HL-60 (cell line): ENCODE results near the gene MTMR1.

ENCODE experiments used
- DNase-seq, 2 experiments: peaks; one replicate each; pipeline ENCODE4 v3.0.0-alpha.2; 2010 to 2020; ENCODE audit warnings: low read depth in 1 of 2, low spot score in 1 of 2
- H3K27ac ChIP-seq: fragments of 250-450 bp; sonication (Bioruptor Pico); replicated peaks from 2 replicates; pipeline ENCODE4 v1.5.1; 2020; ENCODE audit warnings: mild to moderate bottlenecking, moderate library complexity
- H3K27me3 ChIP-seq: fragments of 250-450 bp; sonication (Bioruptor Pico); 2 replicates; pipeline ENCODE4 v1.5.1; 2021; ENCODE audit warnings: mild to moderate bottlenecking, moderate library complexity; ENCODE audit not compliant: insufficient read depth, poor library complexity, severe bottlenecking
- H3K4me3 ChIP-seq: replicated peaks from 2 replicates; pipeline ENCODE4 v1.5.1; 2011; ENCODE audit warnings: mild to moderate bottlenecking, control low read depth, low read length; ENCODE audit not compliant: insufficient read depth
- GABPA ChIP-seq: IDR thresholded peaks from 2 replicates; pipeline ENCODE4 v1.6.1; 2012; ENCODE audit warnings: low read depth
- POLR2AphosphoS5 ChIP-seq: IDR thresholded peaks from 2 replicates; pipeline ENCODE4 v1.6.1; 2012; ENCODE audit warnings: low read depth
- SPI1 ChIP-seq: IDR thresholded peaks from 2 replicates; pipeline ENCODE4 v1.6.1; 2012; ENCODE audit warnings: low read depth, mild to moderate bottlenecking, borderline replicate concordance
- TF ChIP-seq, protein P1 (sequence below): IDR thresholded peaks from 2 replicates; pipeline ENCODE4 v1.6.1; 2012; ENCODE audit warnings: low read depth; ENCODE audit not compliant: insufficient replicate concordance
- TF ChIP-seq, protein P2 (sequence below): IDR thresholded peaks from one replicate; pipeline ENCODE4 v1.5.1; 2011; ENCODE audit warnings: low read length, control low read depth, inconsistent platforms; ENCODE audit not compliant: insufficient read depth

Gene MTMR1

DNA sequence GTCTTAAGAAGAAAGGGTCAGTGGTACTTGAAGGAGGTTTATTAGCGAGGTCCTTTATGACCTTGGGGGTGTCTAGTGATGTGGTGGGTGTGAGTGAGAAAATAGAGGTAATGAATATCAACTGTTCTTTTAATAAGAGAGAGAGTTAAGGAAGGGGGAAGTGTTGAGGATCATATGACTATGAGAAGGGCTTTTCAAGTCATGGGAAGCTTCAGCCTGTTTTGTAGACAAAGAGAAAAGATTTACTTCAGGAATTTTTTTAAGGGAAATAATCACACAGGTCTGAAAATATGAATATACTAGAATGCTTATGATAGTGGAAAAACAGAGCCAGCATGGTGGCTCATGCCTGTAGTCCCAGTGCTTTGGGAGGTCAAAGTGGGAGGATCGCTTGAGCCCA, 41.3 kb upstream of the MTMR1 start:
- no peaks in the 10 kb centered on the region for H3K27me3 ChIP-seq
- no peak overlapping the region for H3K27ac ChIP-seq
- H3K4me3 ChIP-seq = no peak overlapping the region
- no peak for TF ChIP-seq GABPA
- TF ChIP-seq POLR2AphosphoS5 = no peak
- no peak for TF ChIP-seq SPI1
- TF ChIP-seq, protein P1, sequence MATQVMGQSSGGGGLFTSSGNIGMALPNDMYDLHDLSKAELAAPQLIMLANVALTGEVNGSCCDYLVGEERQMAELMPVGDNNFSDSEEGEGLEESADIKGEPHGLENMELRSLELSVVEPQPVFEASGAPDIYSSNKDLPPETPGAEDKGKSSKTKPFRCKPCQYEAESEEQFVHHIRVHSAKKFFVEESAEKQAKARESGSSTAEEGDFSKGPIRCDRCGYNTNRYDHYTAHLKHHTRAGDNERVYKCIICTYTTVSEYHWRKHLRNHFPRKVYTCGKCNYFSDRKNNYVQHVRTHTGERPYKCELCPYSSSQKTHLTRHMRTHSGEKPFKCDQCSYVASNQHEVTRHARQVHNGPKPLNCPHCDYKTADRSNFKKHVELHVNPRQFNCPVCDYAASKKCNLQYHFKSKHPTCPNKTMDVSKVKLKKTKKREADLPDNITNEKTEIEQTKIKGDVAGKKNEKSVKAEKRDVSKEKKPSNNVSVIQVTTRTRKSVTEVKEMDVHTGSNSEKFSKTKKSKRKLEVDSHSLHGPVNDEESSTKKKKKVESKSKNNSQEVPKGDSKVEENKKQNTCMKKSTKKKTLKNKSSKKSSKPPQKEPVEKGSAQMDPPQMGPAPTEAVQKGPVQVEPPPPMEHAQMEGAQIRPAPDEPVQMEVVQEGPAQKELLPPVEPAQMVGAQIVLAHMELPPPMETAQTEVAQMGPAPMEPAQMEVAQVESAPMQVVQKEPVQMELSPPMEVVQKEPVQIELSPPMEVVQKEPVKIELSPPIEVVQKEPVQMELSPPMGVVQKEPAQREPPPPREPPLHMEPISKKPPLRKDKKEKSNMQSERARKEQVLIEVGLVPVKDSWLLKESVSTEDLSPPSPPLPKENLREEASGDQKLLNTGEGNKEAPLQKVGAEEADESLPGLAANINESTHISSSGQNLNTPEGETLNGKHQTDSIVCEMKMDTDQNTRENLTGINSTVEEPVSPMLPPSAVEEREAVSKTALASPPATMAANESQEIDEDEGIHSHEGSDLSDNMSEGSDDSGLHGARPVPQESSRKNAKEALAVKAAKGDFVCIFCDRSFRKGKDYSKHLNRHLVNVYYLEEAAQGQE = no peak
- TF ChIP-seq, protein P2, sequence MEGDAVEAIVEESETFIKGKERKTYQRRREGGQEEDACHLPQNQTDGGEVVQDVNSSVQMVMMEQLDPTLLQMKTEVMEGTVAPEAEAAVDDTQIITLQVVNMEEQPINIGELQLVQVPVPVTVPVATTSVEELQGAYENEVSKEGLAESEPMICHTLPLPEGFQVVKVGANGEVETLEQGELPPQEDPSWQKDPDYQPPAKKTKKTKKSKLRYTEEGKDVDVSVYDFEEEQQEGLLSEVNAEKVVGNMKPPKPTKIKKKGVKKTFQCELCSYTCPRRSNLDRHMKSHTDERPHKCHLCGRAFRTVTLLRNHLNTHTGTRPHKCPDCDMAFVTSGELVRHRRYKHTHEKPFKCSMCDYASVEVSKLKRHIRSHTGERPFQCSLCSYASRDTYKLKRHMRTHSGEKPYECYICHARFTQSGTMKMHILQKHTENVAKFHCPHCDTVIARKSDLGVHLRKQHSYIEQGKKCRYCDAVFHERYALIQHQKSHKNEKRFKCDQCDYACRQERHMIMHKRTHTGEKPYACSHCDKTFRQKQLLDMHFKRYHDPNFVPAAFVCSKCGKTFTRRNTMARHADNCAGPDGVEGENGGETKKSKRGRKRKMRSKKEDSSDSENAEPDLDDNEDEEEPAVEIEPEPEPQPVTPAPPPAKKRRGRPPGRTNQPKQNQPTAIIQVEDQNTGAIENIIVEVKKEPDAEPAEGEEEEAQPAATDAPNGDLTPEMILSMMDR = no peak
- no peak for DNase-seq

DNA sequence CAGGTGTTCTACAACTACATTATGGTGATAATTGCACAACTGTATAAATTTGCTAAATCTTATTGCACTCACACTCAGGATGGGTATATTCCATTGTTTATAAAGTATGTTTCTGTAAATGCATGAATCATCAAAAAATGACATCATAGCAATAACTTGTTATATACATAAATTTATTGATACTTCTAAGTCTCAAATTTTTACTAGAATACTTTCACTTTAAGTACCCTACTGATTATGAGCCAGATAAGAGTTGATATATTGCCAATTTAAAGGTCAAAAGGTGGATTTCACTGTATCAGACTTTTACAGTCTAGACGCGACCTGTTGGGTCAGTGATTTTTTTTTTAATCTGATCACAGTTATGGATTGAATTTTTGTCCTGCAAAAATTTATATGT, 37.4 kb upstream of the MTMR1 start:
- TF ChIP-seq, protein P1 = no peak
- TF ChIP-seq GABPA (no peak), SPI1 (no peak), POLR2AphosphoS5 (no peak)
- TF ChIP-seq, protein P2 = no peak
- Histone ChIP-seq H3K27me3 (no peaks in the 10 kb centered on the region), H3K27ac (no peak overlapping the region), H3K4me3 (no peak overlapping the region)
- DNase-seq = no peak

DNA sequence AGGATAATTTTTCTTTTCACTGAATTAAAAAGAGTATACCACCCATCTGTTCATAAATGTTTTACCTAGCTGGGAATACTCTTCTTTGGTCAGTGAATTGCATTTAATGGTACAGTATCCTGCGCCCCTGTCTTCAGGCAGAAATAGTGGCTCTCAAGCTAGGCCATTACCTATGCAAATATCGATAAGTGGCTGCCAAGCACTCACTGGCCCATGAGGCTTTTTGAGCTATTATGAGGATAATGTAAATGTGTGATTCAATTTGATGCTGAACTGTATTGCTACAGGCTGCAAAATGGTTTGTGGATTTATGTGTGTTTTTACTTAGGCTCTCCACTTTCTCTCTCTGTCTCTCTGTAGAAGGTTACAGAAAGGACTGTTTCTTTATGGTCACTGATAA, 30.1 kb upstream of the MTMR1 start:
- Histone ChIP-seq H3K4me3 (no peak overlapping the region), H3K27ac (no peak overlapping the region), H3K27me3 (no peaks in the 10 kb centered on the region)
- TF ChIP-seq POLR2AphosphoS5 (no peak), SPI1 (no peak)
- DNase-seq = no peak

DNA sequence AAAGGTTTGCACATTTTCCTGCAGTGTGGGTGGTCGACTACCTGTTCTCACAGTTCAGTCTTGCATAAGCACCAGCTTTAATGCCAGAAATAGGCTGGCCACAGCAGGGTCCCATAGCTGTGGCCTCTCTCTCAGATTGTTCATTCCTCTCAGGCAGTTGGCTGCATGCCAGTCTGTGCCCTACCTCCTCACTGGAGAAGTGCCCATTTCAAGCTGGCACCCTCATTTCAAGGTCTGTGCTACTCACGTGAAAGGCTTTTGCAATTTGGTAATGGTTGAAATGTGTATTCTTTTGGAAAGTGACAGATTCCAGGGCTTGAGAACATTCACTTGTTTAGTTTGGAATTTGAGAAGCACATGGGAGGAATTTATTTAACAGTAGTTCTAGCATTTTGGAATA, 28.9 kb upstream of the MTMR1 start:
- TF ChIP-seq SPI1 (no peak), POLR2AphosphoS5 (no peak), GABPA (no peak)
- TF ChIP-seq, protein P1 = no peak
- TF ChIP-seq, protein P2 = no peak
- H3K4me3 ChIP-seq = no peak overlapping the region
- no peaks in the 10 kb centered on the region for H3K27me3 ChIP-seq
- H3K27ac ChIP-seq = no peak overlapping the region
- DNase-seq = no peak
